SK-N-SH (cell line): ENCODE measurements around the gene NEMF. TPM values are rescaled to one million over a fixed set of nuclear protein-coding genes. Genes with fewer than 3 reads are reported as not detected.
A peak's percentile ranks its signal among the peaks of the same experiment; 100 is the strongest.

ENCODE experiments used
- CTCF ChIA-PET: fragments of 300-600, 350-600 bp; formaldehyde crosslinking; extraction: SDS; loops from one replicate; lab custom pipeline; 2021; lab: Yijun Ruan, JAX
- POLR2A ChIA-PET: fragments of 350-600 bp; sonication (Branson Sonifier 250); formaldehyde crosslinking; extraction: SDS; loops from one replicate; lab custom pipeline; 2020; ENCODE audit warnings: antibody characterized with exemption, inconsistent platforms; lab: Yijun Ruan, JAX
- DNase-seq: peaks from one replicate; pipeline ENCODE4 v3.0.0; 2012
- H2AFZ ChIP-seq: fragments of 200-600 bp; sonication (generic); 2 replicates; pipeline ENCODE4 v1.8.1; 2016; ENCODE audit warnings: antibody characterized with exemption, mild to moderate bottlenecking, low read depth
- H3F3A ChIP-seq: fragments of 200-600 bp; sonication (generic); replicated peaks from 2 replicates; pipeline ENCODE3; 2016; ENCODE audit warnings: antibody characterized with exemption, mild to moderate bottlenecking; ENCODE audit not compliant: insufficient read depth
- H3K27ac ChIP-seq, 2 experiments: fragments of 200-500 bp in 1 of 2; fragments of 200-600 bp in 1 of 2; sonication (Bioruptor generic) in 1 of 2; sonication (generic), shearing (Covaris generic) in 1 of 2; 2 replicates each; pipeline versions ENCODE4 v1.5.1 to v1.6.1; 2014 to 2016; ENCODE audit warnings: low read depth in 2 of 2, inconsistent platforms in 1 of 2, low read length in 1 of 2, mild to moderate bottlenecking in 1 of 2, mixed read lengths in 1 of 2
- H3K27me3 ChIP-seq: fragments of 200-600 bp; sonication (generic), shearing (Covaris generic); 2 replicates; pipeline ENCODE4 v1.6.1; 2016; ENCODE audit warnings: mixed run types; ENCODE audit not compliant: insufficient read depth
- H3K36me3 ChIP-seq, 2 experiments: fragments of 200-500 bp in 1 of 2; fragments of 200-600 bp in 1 of 2; sonication (Bioruptor generic) in 1 of 2; sonication (generic) in 1 of 2; replicated peaks in 1 of 2; 2 replicates each; pipeline versions ENCODE3 to v1.5.1; 2014 to 2016; ENCODE audit warnings: low read length in 1 of 2, mild to moderate bottlenecking in 1 of 2; ENCODE audit not compliant: insufficient read depth in 2 of 2, control insufficient read depth in 1 of 2
- H3K4me1 ChIP-seq, 2 experiments: fragments of 200-500 bp in 1 of 2; fragments of 200-600 bp in 1 of 2; sonication (Bioruptor generic) in 1 of 2; sonication (generic), shearing (Covaris generic) in 1 of 2; 2 replicates each; pipeline versions ENCODE4 v1.5.1 to v1.6.1; 2014 to 2016; ENCODE audit warnings: low read depth in 1 of 2, low read length in 1 of 2, mixed run types in 1 of 2; ENCODE audit not compliant: insufficient read depth in 2 of 2, control insufficient read depth in 1 of 2
- H3K4me2 ChIP-seq: fragments of 200-600 bp; sonication (generic), shearing (Covaris generic); 2 replicates; pipeline ENCODE4 v1.6.1; 2017; ENCODE audit warnings: mixed run types
- H3K4me3 ChIP-seq, 2 experiments: fragments of 200-500 bp in 1 of 2; fragments of 200-600 bp in 1 of 2; sonication (Bioruptor generic) in 1 of 2; sonication (generic), shearing (Covaris generic) in 1 of 2; 2 replicates each; pipeline versions ENCODE4 v1.5.1 to v1.8.1; 2014 to 2016; ENCODE audit warnings: low read depth in 2 of 2, inconsistent platforms in 1 of 2, low read length in 1 of 2, mild to moderate bottlenecking in 1 of 2, mixed read lengths in 1 of 2, moderate library complexity in 1 of 2
- H3K79me2 ChIP-seq: fragments of 200-600 bp; sonication (generic); 2 replicates; pipeline ENCODE4 v1.8.1; 2017; ENCODE audit warnings: mild to moderate bottlenecking; ENCODE audit not compliant: insufficient read depth
- H3K9ac ChIP-seq: fragments of 200-600 bp; sonication (generic); 2 replicates; pipeline ENCODE4 v1.6.1; 2017; ENCODE audit warnings: mixed run types
- H3K9me2 ChIP-seq: fragments of 200-600 bp; sonication (generic); 2 replicates; pipeline ENCODE4 v1.6.1; 2017; ENCODE audit warnings: mixed run types
- H3K9me3 ChIP-seq: fragments of 200-600 bp; sonication (generic); 2 replicates; pipeline ENCODE4 v1.6.1; 2017; ENCODE audit warnings: mixed run types, mild to moderate bottlenecking, moderate library complexity
- H4K20me1 ChIP-seq: fragments of 200-600 bp; sonication (generic); 2 replicates; pipeline ENCODE4 v1.6.1; 2017; ENCODE audit warnings: mild to moderate bottlenecking, mixed run types; ENCODE audit not compliant: insufficient read depth
- CHD2 ChIP-seq: fragments of 150-350 bp; IDR thresholded peaks from 2 replicates; pipeline ENCODE4 v1.6.1; 2018; ENCODE audit warnings: low read length; ENCODE audit not compliant: partially characterized antibody
- FOSL2 ChIP-seq: IDR thresholded peaks from 2 replicates; pipeline ENCODE4 v1.4.0; 2012; ENCODE audit warnings: low read depth, mild to moderate bottlenecking, moderate library complexity, borderline replicate concordance
- FOXJ3 ChIP-seq: sonication (generic); formaldehyde crosslinking; IDR thresholded peaks from 2 replicates; pipeline ENCODE4 v1.5.1; 2020; ENCODE audit warnings: mild to moderate bottlenecking, missing genetic modification reagents
- IRF3 ChIP-seq: fragments of 150-350 bp; IDR thresholded peaks from 2 replicates; pipeline ENCODE4 v1.6.1; 2016; ENCODE audit warnings: mild to moderate bottlenecking, low read depth, low read length
- JUND ChIP-seq: IDR thresholded peaks from 2 replicates; pipeline ENCODE4 v1.4.0; 2012
- NFIC ChIP-seq: IDR thresholded peaks from 2 replicates; pipeline ENCODE4 v1.4.0; 2012; ENCODE audit warnings: borderline replicate concordance
- NRF1 ChIP-seq: IDR thresholded peaks from 2 replicates; pipeline ENCODE4 v1.6.1; 2012; ENCODE audit warnings: low read depth, mild to moderate bottlenecking, low read length
- RCOR1 ChIP-seq: fragments of 150-350 bp; IDR thresholded peaks from 2 replicates; pipeline ENCODE4 v1.6.1; 2017; ENCODE audit warnings: antibody characterized with exemption, low read length
- RFX5 ChIP-seq: IDR thresholded peaks from 2 replicates; pipeline ENCODE4 v1.6.1; 2012; ENCODE audit warnings: mild to moderate bottlenecking, improper control_type of control experiment, low read length
- SMC3 ChIP-seq: IDR thresholded peaks from 2 replicates; pipeline ENCODE4 v1.6.1; 2012; ENCODE audit warnings: low read depth, low read length, improper control_type of control experiment
- TEAD4 ChIP-seq: IDR thresholded peaks from 2 replicates; pipeline ENCODE4 v1.4.0; 2012; ENCODE audit warnings: mild to moderate bottlenecking, borderline replicate concordance; ENCODE audit not compliant: insufficient read depth
- YY1 ChIP-seq: IDR thresholded peaks from 2 replicates; pipeline ENCODE4 v1.4.0; 2012; ENCODE audit warnings: low read depth, mild to moderate bottlenecking
- WGBS: methylation state at CpG from one replicate; pipeline ENCODE4 v1.1.6; 2017; ENCODE audit warnings: low lambda C conversion rate; 5-methylcytosine and 5-hydroxymethylcytosine counted together
- polyA plus RNA-seq, 3 experiments: library from polyadenylated mRNA; depleted of rRNA; stranded (reverse); fragments of >200 nt; gene quantifications; 2 replicates each; pipeline ENCODE4 v1.2.3, GENCODE V29; 2012
- TF ChIP-seq, protein P1 (sequence below): IDR thresholded peaks from 2 replicates; pipeline ENCODE4 v1.4.0; 2012; ENCODE audit warnings: low read depth, borderline replicate concordance
- TF ChIP-seq, protein P2 (sequence below): IDR thresholded peaks from 2 replicates; pipeline ENCODE4 v1.6.1; 2012; ENCODE audit warnings: mild to moderate bottlenecking, low read depth, low read length, moderate library complexity
- TF ChIP-seq, protein P3 (sequence below): IDR thresholded peaks from 2 replicates; pipeline ENCODE4 v1.4.0; 2012; ENCODE audit warnings: low read depth, borderline replicate concordance

NEMF gene
- polyA plus RNA-seq, 1 of the 3 experiments (the other 2 are of a cell fraction) = 14.0 TPM

DNA sequence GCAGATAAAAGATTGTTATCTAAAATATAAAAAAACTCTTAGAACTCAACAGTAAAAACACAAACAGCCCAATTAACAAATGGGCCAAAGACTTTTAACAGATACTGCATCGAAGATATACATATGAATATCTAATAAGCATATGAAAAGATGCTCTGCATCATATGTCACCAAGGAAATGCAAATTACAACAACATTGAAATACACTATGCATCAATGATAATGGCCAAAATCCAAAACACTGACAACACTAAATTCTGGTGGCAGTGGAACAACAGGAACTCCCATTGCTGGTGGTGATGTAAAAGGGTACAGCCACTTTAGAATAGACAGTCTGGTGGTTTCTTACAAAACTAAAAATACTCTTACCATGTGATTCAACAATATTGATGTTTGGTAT is 43.8 kb downstream of the NEMF start (continued):
- TF ChIP-seq IRF3 = no peak

- WGBS = 98% methylated on average over 2 of the region's 2 CpGs
- Histone ChIP-seq H3K4me3 (no peak overlapping the region), H3K36me3 (peaks cover 59 to 92% of the 10 kb centered on the region in 2 experiments), H3K79me2 (peaks cover 17% of the 10 kb centered on the region; the same call in 1 of the 2 replicates), H4K20me1 (no peaks in the 10 kb centered on the region), H3K9me2 (no peaks in the 10 kb centered on the region), H3K27ac (0 out of 4 replicates have a peak overlapping the region, but pooled peaks of 1 of the 2 experiments have one; percentile 12), H3K9me3 (no peaks in the 10 kb centered on the region), H2AFZ (no peak overlapping the region), H3K4me1 (no peaks in the 10 kb centered on the region), H3K4me2 (no peak overlapping the region), H3K9ac (no peak overlapping the region), H3F3A (peaks cover 22% of the 10 kb centered on the region), H3K27me3 (no peaks in the 10 kb centered on the region)
- TF ChIP-seq RFX5 (no peak), FOSL2 (peak; percentile 17; the same call in 1 of the 2 replicates)
- no peak for DNase-seq
- ChIA-PET CTCF (no interaction called here), POLR2A (no interaction called here)
Measured at GRCh38 chr14:49796025-49796424, 56.6 kb downstream of the NEMF start.

- peaks cover 46 to 89% of the 10 kb centered on the region in 2 experiments for H3K36me3 ChIP-seq
- CTCF ChIA-PET = interaction anchor here (1.0 kb wide), 1 partner anchor 59 kb away, joined by 4 read pairs; the partner anchor contains the start of gene NEMF
- H2AFZ ChIP-seq = no peak overlapping the region
Measured at GRCh38 chr14:49792618-49793017, 60.0 kb downstream of the NEMF start.

More at GRCh38 chr14:49792618-49793017, 60.0 kb downstream of the NEMF start:
- no peak for DNase-seq
- Histone ChIP-seq H3F3A (peaks cover 23% of the 10 kb centered on the region), H3K9ac (no peak overlapping the region), H3K27me3 (no peaks in the 10 kb centered on the region), H3K4me2 (no peak overlapping the region), H3K27ac (no peak overlapping the region)
- TF ChIP-seq, protein P1, sequence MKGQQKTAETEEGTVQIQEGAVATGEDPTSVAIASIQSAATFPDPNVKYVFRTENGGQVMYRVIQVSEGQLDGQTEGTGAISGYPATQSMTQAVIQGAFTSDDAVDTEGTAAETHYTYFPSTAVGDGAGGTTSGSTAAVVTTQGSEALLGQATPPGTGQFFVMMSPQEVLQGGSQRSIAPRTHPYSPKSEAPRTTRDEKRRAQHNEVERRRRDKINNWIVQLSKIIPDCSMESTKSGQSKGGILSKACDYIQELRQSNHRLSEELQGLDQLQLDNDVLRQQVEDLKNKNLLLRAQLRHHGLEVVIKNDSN = no peak
- TF ChIP-seq TEAD4 = no peak
- TF ChIP-seq YY1 = no peak
- no peak for TF ChIP-seq FOSL2
- TF ChIP-seq NFIC = no peak
- TF ChIP-seq JUND = no peak
- TF ChIP-seq NRF1 = no peak
- TF ChIP-seq RCOR1 = no peak
- TF ChIP-seq, protein P2, sequence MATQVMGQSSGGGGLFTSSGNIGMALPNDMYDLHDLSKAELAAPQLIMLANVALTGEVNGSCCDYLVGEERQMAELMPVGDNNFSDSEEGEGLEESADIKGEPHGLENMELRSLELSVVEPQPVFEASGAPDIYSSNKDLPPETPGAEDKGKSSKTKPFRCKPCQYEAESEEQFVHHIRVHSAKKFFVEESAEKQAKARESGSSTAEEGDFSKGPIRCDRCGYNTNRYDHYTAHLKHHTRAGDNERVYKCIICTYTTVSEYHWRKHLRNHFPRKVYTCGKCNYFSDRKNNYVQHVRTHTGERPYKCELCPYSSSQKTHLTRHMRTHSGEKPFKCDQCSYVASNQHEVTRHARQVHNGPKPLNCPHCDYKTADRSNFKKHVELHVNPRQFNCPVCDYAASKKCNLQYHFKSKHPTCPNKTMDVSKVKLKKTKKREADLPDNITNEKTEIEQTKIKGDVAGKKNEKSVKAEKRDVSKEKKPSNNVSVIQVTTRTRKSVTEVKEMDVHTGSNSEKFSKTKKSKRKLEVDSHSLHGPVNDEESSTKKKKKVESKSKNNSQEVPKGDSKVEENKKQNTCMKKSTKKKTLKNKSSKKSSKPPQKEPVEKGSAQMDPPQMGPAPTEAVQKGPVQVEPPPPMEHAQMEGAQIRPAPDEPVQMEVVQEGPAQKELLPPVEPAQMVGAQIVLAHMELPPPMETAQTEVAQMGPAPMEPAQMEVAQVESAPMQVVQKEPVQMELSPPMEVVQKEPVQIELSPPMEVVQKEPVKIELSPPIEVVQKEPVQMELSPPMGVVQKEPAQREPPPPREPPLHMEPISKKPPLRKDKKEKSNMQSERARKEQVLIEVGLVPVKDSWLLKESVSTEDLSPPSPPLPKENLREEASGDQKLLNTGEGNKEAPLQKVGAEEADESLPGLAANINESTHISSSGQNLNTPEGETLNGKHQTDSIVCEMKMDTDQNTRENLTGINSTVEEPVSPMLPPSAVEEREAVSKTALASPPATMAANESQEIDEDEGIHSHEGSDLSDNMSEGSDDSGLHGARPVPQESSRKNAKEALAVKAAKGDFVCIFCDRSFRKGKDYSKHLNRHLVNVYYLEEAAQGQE = no peak
- no peak for TF ChIP-seq CHD2
- TF ChIP-seq SMC3 = no peak
- TF ChIP-seq, protein P3, sequence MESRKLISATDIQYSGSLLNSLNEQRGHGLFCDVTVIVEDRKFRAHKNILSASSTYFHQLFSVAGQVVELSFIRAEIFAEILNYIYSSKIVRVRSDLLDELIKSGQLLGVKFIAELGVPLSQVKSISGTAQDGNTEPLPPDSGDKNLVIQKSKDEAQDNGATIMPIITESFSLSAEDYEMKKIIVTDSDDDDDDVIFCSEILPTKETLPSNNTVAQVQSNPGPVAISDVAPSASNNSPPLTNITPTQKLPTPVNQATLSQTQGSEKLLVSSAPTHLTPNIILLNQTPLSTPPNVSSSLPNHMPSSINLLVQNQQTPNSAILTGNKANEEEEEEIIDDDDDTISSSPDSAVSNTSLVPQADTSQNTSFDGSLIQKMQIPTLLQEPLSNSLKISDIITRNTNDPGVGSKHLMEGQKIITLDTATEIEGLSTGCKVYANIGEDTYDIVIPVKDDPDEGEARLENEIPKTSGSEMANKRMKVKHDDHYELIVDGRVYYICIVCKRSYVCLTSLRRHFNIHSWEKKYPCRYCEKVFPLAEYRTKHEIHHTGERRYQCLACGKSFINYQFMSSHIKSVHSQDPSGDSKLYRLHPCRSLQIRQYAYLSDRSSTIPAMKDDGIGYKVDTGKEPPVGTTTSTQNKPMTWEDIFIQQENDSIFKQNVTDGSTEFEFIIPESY = no peak
- no peak for TF ChIP-seq FOXJ3 (CRISPR knock-in tag)
- TF ChIP-seq, all 33 proteins: peak for 0
- 0% methylated on average over 1 of the region's 1 CpG for WGBS
- Histone ChIP-seq H3K9me3 (no peaks in the 10 kb centered on the region), H3K9me2 (no peaks in the 10 kb centered on the region), H3K4me1 (no peaks in the 10 kb centered on the region), H3K4me3 (no peak overlapping the region), H4K20me1 (no peaks in the 10 kb centered on the region), H3K79me2 (peaks cover 22% of the 10 kb centered on the region; the same call in 1 of the 2 replicates)
- POLR2A ChIA-PET = no interaction called here
